Ovary (tissue), 9 donors: Measurements from ENCODE around the gene RABGAP1L. TPM values are rescaled to one million over a fixed set of nuclear protein-coding genes. Genes with fewer than 3 reads are reported as not detected.

Source experiments
- DNase-seq, 5 donors: peaks; one replicate each; pipeline ENCODE4 v3.0.0-alpha.2; 2019 to 2020
- H3K27ac ChIP-seq, 2 donors: fragments of 200-600 bp; one replicate each; pipeline versions ENCODE4 v1.5.1 to v1.8.0; 2019 to 2022
- H3K27me3 ChIP-seq: fragments of 200-600 bp; one replicate; pipeline ENCODE4 v1.8.0; 2022
- H3K36me3 ChIP-seq: fragments of 200-600 bp; sonication (generic); one replicate; pipeline ENCODE4 v1.5.1; 2019
- H3K4me1 ChIP-seq: one replicate; pipeline ENCODE4 v1.8.1; 2013; ENCODE audit warnings: mild to moderate bottlenecking, moderate library complexity; ENCODE audit not compliant: insufficient read depth
- H3K4me3 ChIP-seq: fragments of 200-600 bp; sonication (generic); one replicate; pipeline ENCODE4 v1.5.1; 2017
- H3K9me3 ChIP-seq, 2 donors: fragments of 200-600 bp in 1 of 2; sonication (generic) in 1 of 2; one replicate each; pipeline versions ENCODE4 v1.5.1 to v1.8.1; 2013 to 2019; ENCODE audit warnings: mild to moderate bottlenecking in 1 of 2, moderate library complexity in 1 of 2
- CTCF ChIP-seq, 3 donors: fragments of 450-650 bp in 2 of 3; fragments of 200-600 bp in 1 of 3; IDR thresholded peaks; one replicate each; pipeline versions ENCODE4 v1.5.1 to v1.8.0; 2016 to 2022; ENCODE audit warnings: antibody characterized with exemption in 3 of 3, mild to moderate bottlenecking in 1 of 3
- EP300 ChIP-seq: sonication (generic); formaldehyde crosslinking; IDR thresholded peaks from one replicate; pipeline ENCODE4 v1.6.1; 2017; ENCODE audit warnings: antibody characterized with exemption
- POLR2A ChIP-seq: fragments of 450-650 bp; IDR thresholded peaks from one replicate; pipeline ENCODE4 v1.6.1; 2017; ENCODE audit warnings: antibody characterized with exemption, mild to moderate bottlenecking, moderate library complexity
- WGBS, 3 donors: extraction: QIAGEN DNeasy Blood & Tissue Kit in 1 of 3; methylation state at CpG; one replicate each; pipeline versions ENCODE4 v1.1.5 to v1.1.7; 2013 to 2017; 5-methylcytosine and 5-hydroxymethylcytosine counted together
- intact Hi-C, 4 donors: fragments of 100-400 bp; cut with DNase I; formaldehyde crosslinking; loops; one replicate each; pipeline versions ENCODE4 v1.11.0 to v1.15.1; 2022 to 2023
- polyA plus RNA-seq, 2 donors: library from polyadenylated mRNA; stranded (reverse); fragments of 200-250 nt in 1 of 2; fragments of 350-450 nt in 1 of 2; fragmentation: Illumina TruSeq in 1 of 2; extraction: RNeasy Lipid Tissue Mini Kit (QIAGEN cat#74804) in 1 of 2; gene quantifications; one replicate each; pipeline ENCODE4 v1.2.3, GENCODE V29; 2013 to 2014
- total RNA-seq, 7 donors: library from RNA; depleted of rRNA in 2 of 7; stranded (reverse); fragments of >200 nt in 2 of 7; fragmentation: NEBNext Ultra II Directional in 3 of 7; extraction: Animal tissue kit (Norgen Biotek cat#: 25700) in 3 of 7; gene quantifications; one replicate each; pipeline versions ENCODE4 v1.1.0 to v1.2.4, GENCODE V29; 2016 to 2023
- donor health status: DM: no; HTN: no; CAD: no; lungs with moderate emphysema.
- donor health status: DM: no; HTN: no; CAD: no.
- donor health status: Bipolar disorder and iron deficiency.
- donor health status: DM: yes; HTN: yes; CAD: no.
- donor health status: DM: no; HTN: no; CAD: no.
- donor health status: DM: yes; HTN: yes; CAD: no.

The RABGAP1L gene
- total and polyA plus RNA-seq, 9 donors: 17.1 to 56.5 (median 43.6) TPM

- intact Hi-C loops: no loop called here
- no peak for TF ChIP-seq CTCF (IDR thresholded peaks at IDR 0.05)
- no peak for TF ChIP-seq POLR2A
- no peak for TF ChIP-seq EP300
- Histone ChIP-seq H3K4me1 (no peaks in the 10 kb centered on the region), H3K9me3 (no peaks in the 10 kb centered on the region), H3K27ac (no peak overlapping the region), H3K27me3 (no peaks in the 10 kb centered on the region), H3K4me3 (no peak overlapping the region), H3K36me3 (no peaks in the 10 kb centered on the region)
- WGBS, 3 donors: 91 to 93% (median 92%) methylated on average over 19 of the region's 19 CpGs
- DNase-seq: no peak
Measured at GRCh38 chr1:174761335-174761734, 602.0 kb downstream of the RABGAP1L start.

- no peak overlapping the region for H3K4me3 ChIP-seq
- H3K36me3 ChIP-seq: no peaks in the 10 kb centered on the region
- WGBS, 3 donors: 89 to 98% (median 96%) methylated on average over 4 of the region's 4 CpGs
- TF ChIP-seq EP300: no peak
- no peak for TF ChIP-seq CTCF (IDR thresholded peaks at IDR 0.05)
- no peak for TF ChIP-seq POLR2A
- no peak for DNase-seq
- intact Hi-C loops: no loop called here
- H3K27ac ChIP-seq: no peak overlapping the region
- no peaks in the 10 kb centered on the region for H3K9me3 ChIP-seq
- no peaks in the 10 kb centered on the region for H3K4me1 ChIP-seq
- no peaks in the 10 kb centered on the region for H3K27me3 ChIP-seq
Measured at GRCh38 chr1:174761901-174762585, 602.7 kb downstream of the RABGAP1L start.

- no peak for DNase-seq
- TF ChIP-seq CTCF (IDR thresholded peaks at IDR 0.05) (no peak), EP300 (no peak), POLR2A (no peak)
- 35 to 57% (median 36%) methylated on average over 2 of the region's 2 CpGs for WGBS, 3 donors
- no peaks in the 10 kb centered on the region for H3K27me3 ChIP-seq
- intact Hi-C loops: no loop called here
- no peak overlapping the region for H3K4me3 ChIP-seq
- no peaks in the 10 kb centered on the region for H3K9me3 ChIP-seq
- no peaks in the 10 kb centered on the region for H3K4me1 ChIP-seq
- no peak overlapping the region for H3K27ac ChIP-seq
- no peaks in the 10 kb centered on the region for H3K36me3 ChIP-seq
Measured at GRCh38 chr1:174764191-174764590, 604.9 kb downstream of the RABGAP1L start.

- H3K27ac ChIP-seq: no peak overlapping the region
- H3K9me3 ChIP-seq: no peaks in the 10 kb centered on the region
- H3K4me3 ChIP-seq: no peak overlapping the region
- 91 to 99% (median 96%) methylated on average over 2 of the region's 2 CpGs for WGBS, 3 donors
- no peaks in the 10 kb centered on the region for H3K4me1 ChIP-seq
- no peaks in the 10 kb centered on the region for H3K27me3 ChIP-seq
- intact Hi-C loops: loop anchor here in 1 of 4 donors (5.0 kb wide), 1 partner anchor 216 kb away; no protein-coding TSS in a partner anchor
- DNase-seq: no peak
- TF ChIP-seq CTCF (IDR thresholded peaks at IDR 0.05): no peak
- TF ChIP-seq POLR2A: no peak
- no peak for TF ChIP-seq EP300
- H3K36me3 ChIP-seq: no peaks in the 10 kb centered on the region
Measured at GRCh38 chr1:174766727-174767126, 607.4 kb downstream of the RABGAP1L start.
